HepG2 (cell line): ENCODE measurements around the gene SLIT1. TPM values are rescaled to one million over a fixed set of nuclear protein-coding genes. Genes with fewer than 3 reads are reported as not detected.

ENCODE experiments used
- AHR ChIP-seq: IDR thresholded peaks from 2 replicates; pipeline ENCODE4 v1.6.1; 2018; ENCODE audit warnings: missing genetic modification reagents, missing compliant biosample characterization
- CEBPB ChIP-seq: IDR thresholded peaks from 2 replicates; pipeline ENCODE4 v1.6.1; 2011; ENCODE audit warnings: low read depth, low read length, improper control_type of control experiment, borderline replicate concordance
- DRAP1 ChIP-seq: IDR thresholded peaks from 2 replicates; pipeline ENCODE4 v1.6.1; 2016; ENCODE audit warnings: missing genetic modification reagents, missing compliant biosample characterization
- ELF1 ChIP-seq: sonication (generic); formaldehyde crosslinking; IDR thresholded peaks from 2 replicates; pipeline ENCODE4 v1.4.0; 2020; ENCODE audit warnings: missing genetic modification reagents
- GABPB1 ChIP-seq: IDR thresholded peaks from 2 replicates; pipeline ENCODE4 v1.6.1; 2016; ENCODE audit warnings: mild to moderate bottlenecking, missing genetic modification reagents, moderate library complexity, missing compliant biosample characterization
- GTF2F1 ChIP-seq: fragments of 150-350 bp; IDR thresholded peaks from 2 replicates; pipeline ENCODE4 v1.6.1; 2014; ENCODE audit warnings: low read length
- HDAC2 ChIP-seq: sonication (generic); formaldehyde crosslinking; IDR thresholded peaks from 2 replicates; pipeline ENCODE4 v1.4.0; 2020; ENCODE audit warnings: missing genetic modification reagents
- MXI1 ChIP-seq: IDR thresholded peaks from 3 replicates; pipeline ENCODE4 v1.6.1; 2012; ENCODE audit warnings: low read depth, low read length, inconsistent platforms, borderline replicate concordance
- NCOR1 ChIP-seq: fragments of 200-600 bp; sonication (generic); IDR thresholded peaks from 2 replicates; pipeline ENCODE4 v1.7.0; 2017; ENCODE audit warnings: antibody characterized with exemption, low read length, borderline replicate concordance
- NR3C1 ChIP-seq: sonication (generic); formaldehyde crosslinking; IDR thresholded peaks from 2 replicates; pipeline ENCODE4 v1.4.0; 2020; ENCODE audit warnings: missing genetic modification reagents
- PITX1 ChIP-seq: sonication (generic); formaldehyde crosslinking; IDR thresholded peaks from 2 replicates; pipeline ENCODE4 v1.5.1; 2020; ENCODE audit warnings: mild to moderate bottlenecking, missing genetic modification reagents
- TARDBP ChIP-seq: sonication (generic); formaldehyde crosslinking; IDR thresholded peaks from 2 replicates; pipeline ENCODE4 v1.8.0; 2022; ENCODE audit warnings: mild to moderate bottlenecking, missing genetic modification reagents
- YY1 ChIP-seq: IDR thresholded peaks from 2 replicates; pipeline ENCODE4 v1.6.1; 2011; ENCODE audit warnings: low read length, low read depth, moderate library complexity, mild to moderate bottlenecking; ENCODE audit not compliant: insufficient read depth, insufficient replicate concordance
- ZBTB25 ChIP-seq: IDR thresholded peaks from 2 replicates; pipeline ENCODE4 v1.6.1; 2018; ENCODE audit warnings: missing genetic modification reagents
- ZBTB46 ChIP-seq: sonication (generic); formaldehyde crosslinking; IDR thresholded peaks from 2 replicates; pipeline ENCODE4 v1.4.0; 2020; ENCODE audit warnings: mild to moderate bottlenecking, missing genetic modification reagents, borderline replicate concordance
- ZFP90 ChIP-seq: sonication (generic); formaldehyde crosslinking; IDR thresholded peaks from 2 replicates; pipeline ENCODE4 v1.8.0; 2022; ENCODE audit warnings: missing genetic modification reagents, mild to moderate bottlenecking, inconsistent platforms, borderline replicate concordance
- ZGPAT ChIP-seq: IDR thresholded peaks from 2 replicates; pipeline ENCODE4 v1.6.1; 2016; ENCODE audit warnings: mild to moderate bottlenecking
- ZNF101 ChIP-seq: sonication (generic); formaldehyde crosslinking; IDR thresholded peaks from 2 replicates; pipeline ENCODE4 v1.4.0; 2020; ENCODE audit warnings: mild to moderate bottlenecking, low read depth, missing genetic modification reagents, borderline replicate concordance
- ZNF331 ChIP-seq: sonication (generic); formaldehyde crosslinking; IDR thresholded peaks from 2 replicates; pipeline ENCODE4 v1.4.0; 2020; ENCODE audit warnings: missing genetic modification reagents
- ZNF33B ChIP-seq: sonication (generic); formaldehyde crosslinking; IDR thresholded peaks from 2 replicates; pipeline ENCODE4 v1.5.1; 2020; ENCODE audit warnings: mild to moderate bottlenecking, missing genetic modification reagents
- ZSCAN30 ChIP-seq: sonication (generic); formaldehyde crosslinking; IDR thresholded peaks from 2 replicates; pipeline ENCODE4 v1.5.0; 2020; ENCODE audit warnings: mild to moderate bottlenecking, missing genetic modification reagents
- ZZZ3 ChIP-seq: sonication (generic); formaldehyde crosslinking; IDR thresholded peaks from 2 replicates; pipeline ENCODE4 v1.4.0; 2020; ENCODE audit warnings: missing genetic modification reagents, mild to moderate bottlenecking, borderline replicate concordance
- polyA plus RNA-seq, 8 experiments: library from polyadenylated mRNA; depleted of rRNA in 3 of 8; stranded (reverse) in 7 of 8; unstranded in 1 of 8; fragments of >200 nt; fragmentation: Illumina TruSeq in 4 of 8; extraction: Trizol in 4 of 8; gene quantifications; 2 replicates each; pipeline versions ENCODE4 v1.2.1 to v1.2.3, GENCODE V29; 2011 to 2016; ENCODE audit warnings: low read depth in 4 of 8, missing spikeins in 1 of 8, mixed read lengths in 1 of 8; ENCODE audit not compliant: insufficient read depth in 1 of 8
- total RNA-seq, 5 experiments: library from RNA; depleted of rRNA; stranded (reverse); fragments of >200 nt; fragmentation: Illumina TruSeq; extraction: Trizol; gene quantifications; 2 replicates each; pipeline ENCODE4 v1.2.3, GENCODE V29; 2016; ENCODE audit warnings: low read depth in 1 of 5

SLIT1 gene
- total and polyA plus RNA-seq, 2 of the 13 experiments (the other 11 are each of a cell fraction or from before 2014, with no cell fraction given) = 0.09 to 0.33 TPM

GRCh38 chr10:97157578-97158095 is 28.1 kb downstream of the SLIT1 start (continued):
- TF ChIP-seq ZSCAN30 (CRISPR knock-in tag) (no peak), YY1 (peak; percentile 30), MXI1 (peak; percentile 46; the same call in 1 of the 3 replicates), DRAP1 (CRISPR knock-in tag) (peak; percentile 59; the same call in 1 of the 2 replicates), NCOR1 (no peak), NR3C1 (CRISPR knock-in tag) (no peak), ZNF331 (CRISPR knock-in tag) (peak; percentile 93), AHR (0 out of 2 replicates have a peak, but pooled peaks have one; percentile 25), PITX1 (peak; percentile 63; the same call in 1 of the 2 replicates), GTF2F1 (no peak), ZBTB25 (0 out of 2 replicates have a peak, but pooled peaks have one; percentile 33), ZNF33B (CRISPR knock-in tag) (no peak), ZFP90 (CRISPR knock-in tag) (no peak), ZGPAT (CRISPR knock-in tag) (0 out of 2 replicates have a peak, but pooled peaks have one; percentile 43), ELF1 (CRISPR knock-in tag) (peak; percentile 69), GABPB1 (CRISPR knock-in tag) (peak; percentile 38; the same call in 1 of the 2 replicates), ZZZ3 (CRISPR knock-in tag) (no peak), ZNF101 (CRISPR knock-in tag) (no peak), ZBTB46 (no peak), TARDBP (CRISPR knock-in tag) (peak; percentile 65; the same call in 1 of the 2 replicates), HDAC2 (peak; percentile 86; the same call in 1 of the 2 replicates), CEBPB (no peak)
